IPS DF 19.7 (cell line): ENCODE results near the gene MASP1.

ENCODE experiments used
- DNase-seq: peaks from one replicate; pipeline ENCODE4 v3.0.0-alpha.2; 2013; ENCODE audit warnings: low read depth, low spot score

Gene MASP1

DNA sequence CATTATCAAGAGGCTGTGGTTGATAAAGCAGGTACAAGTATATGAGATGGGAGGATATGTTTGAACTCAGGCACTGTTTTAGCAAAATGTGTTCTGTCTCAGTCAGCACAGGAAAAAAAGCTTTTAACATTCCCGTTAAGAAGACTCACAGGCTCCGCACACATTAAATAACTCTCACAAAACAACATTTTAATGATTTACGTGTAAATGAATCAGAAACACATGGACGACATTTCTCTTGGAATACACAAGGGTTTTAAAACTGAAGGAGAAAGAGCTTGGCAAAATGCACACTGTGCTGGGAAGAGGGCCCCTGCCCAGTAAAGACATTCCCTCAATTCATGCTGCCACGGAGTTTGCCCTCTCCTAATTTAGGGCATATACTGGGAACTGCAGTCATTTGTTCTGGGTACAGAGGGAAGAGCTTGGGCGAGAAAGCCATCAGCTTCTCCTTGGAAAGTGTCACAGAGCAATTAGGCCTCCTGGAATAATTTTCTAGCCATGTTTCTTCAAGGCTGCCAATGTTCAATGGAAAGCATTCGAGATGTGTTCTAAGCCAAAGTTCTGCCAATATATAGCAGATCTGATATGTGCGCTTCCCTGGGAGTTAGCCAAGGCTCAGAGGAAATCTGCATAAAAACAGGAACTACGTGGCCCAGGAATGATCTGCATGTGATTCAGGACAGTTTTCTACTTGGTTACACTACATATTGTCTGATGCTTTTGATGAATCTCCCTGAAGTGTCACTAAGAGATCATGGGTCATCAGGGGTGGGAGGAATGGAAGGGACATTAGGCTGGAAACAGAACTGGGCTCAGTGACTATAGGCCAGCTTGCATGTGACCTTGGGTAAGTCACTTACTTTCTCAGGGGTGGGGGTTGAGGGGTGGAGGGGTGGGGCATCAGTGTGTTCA, 2.2 kb upstream of the MASP1 start:
- no peak for DNase-seq

DNA sequence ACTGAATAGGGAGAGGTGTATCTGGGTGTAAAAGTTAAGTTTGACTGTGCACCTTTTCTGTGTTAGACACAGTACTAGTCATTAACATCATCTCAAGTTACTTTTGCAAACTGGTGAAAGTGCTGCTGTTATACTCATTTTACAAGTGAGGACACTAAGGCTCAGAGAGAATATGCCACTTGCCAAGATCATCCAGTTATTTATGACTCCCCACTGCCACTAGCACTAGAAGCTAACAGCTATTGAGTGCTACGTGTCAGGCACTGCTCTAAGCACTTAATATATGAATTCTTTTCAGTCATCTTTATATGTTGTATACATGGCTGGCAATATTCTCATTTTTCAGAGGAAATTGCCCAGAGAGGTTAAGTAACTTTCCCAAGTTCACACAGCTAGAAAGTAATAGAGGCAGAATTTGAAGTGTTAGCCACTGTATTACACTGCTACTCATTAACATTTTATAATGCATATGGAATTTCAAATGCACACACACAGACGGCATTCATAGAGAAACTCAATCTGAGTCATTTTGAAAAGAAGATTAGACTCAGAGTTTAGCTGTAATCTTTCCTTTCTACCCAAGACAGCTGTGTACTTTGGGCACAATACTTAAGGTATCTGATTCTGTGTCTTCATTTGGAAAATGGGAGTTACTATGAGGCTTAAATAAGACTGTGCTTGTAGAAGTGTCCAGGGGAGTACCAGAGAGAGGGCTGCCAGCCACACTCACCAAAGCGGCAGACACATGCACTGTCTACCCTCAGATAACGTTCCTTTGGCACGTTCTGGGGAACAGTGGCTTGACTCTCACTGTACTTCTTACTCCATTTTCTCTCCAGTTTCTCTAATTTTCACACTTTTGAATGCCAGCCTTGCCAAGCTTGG, 1.3 kb upstream of the MASP1 start:
- DNase-seq, result no peak

DNA sequence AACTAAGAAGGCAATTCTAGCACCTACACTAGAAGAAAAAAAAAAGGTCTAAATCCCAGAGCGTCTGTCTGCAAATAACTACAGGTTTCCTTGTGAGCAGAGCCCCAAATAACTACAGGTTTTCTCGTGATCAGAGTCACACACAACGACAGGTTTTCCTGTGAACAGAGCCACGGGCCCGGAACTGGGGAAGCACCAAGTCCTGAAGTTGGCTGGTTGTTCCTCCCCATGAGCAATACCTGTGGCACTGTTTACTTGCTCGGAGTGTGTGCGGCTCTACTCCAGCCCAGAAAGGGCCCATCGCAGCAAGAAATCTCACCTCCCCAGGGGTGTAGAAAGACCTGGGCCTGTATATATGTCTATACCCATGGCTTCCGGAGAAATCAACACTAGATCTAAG, 644 bp upstream of the MASP1 start:
- DNase-seq, result no peak

DNA sequence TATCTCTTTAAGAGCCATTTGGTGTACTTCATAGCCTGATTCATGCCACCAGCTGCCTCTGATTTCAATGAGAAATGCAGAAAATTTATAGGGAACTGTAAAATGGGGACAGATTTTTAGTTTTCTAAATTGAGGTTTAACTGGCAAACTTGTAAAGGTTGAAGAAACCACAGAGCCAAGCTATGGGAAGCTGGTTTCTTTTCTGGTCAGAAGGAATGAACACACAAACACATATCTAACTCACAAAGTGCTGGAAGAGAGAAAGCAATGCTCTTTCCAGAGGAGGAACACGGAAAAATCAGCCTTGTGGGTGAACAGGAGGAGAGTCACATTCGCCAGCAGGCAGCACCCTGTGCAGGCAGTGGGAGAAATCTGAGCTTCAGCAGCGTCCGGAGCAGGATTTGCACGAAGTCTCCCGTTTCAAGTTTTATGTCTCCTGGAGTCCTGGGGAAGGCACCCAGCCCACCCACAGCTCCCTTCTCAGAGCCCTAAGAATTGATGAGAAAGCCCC, 481 bp downstream of the MASP1 start:
- DNase-seq, result no peak

DNA sequence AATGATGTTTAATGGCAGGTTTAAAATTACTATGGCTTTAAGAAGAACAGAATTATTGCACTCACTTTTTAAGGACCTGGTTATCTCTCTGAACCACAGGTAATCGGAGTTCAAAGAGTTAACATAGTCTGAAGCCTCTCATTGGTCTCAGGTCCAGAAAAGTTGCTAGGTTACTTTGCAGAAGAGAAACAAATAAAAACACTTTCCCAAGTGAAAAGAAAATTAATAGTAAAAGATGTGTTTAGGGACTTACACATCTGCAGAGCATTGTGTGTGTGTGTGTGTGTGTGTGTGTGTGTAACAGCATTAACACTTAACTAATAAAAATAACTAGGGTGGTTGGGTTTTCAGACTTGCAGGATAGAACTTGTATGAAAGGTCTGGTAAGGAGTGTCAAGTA, 1.0 kb downstream of the MASP1 start:
- DNase-seq, result no peak

DNA sequence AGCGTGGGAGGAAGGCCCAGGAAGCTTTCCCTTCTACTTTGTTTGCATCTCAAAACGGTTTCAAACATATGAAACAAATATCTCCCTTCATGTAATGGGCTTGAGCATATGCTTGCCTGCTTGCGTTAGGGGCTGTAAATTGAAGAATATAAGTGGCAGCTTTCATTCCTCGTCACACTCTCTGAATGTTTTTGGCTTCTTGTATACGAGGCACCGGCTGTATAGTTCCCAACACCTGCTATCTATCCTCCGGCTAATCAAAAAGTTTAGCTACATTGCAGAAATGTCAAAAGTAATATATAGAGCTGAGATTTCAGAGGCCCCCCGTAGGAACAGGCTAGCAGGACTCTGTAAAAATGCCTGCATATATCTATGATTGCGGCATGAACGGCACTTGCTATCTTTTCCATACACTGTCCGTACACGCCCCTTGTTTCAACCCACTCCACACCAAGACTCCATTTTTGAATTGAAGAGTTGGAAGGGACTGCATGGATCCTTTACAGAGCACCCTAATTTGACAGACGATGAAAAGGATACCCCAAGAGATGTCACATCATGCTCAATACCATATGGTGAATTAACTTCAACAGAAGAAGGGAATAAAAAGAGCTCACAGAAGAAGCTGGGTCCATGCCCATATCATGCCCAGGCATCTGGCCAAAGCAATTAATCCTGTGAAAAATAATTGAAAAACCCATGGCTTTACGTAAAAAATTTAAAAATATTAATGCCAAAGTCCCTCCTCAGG, 2.5 kb downstream of the MASP1 start:
- DNase-seq, result no peak

DNA sequence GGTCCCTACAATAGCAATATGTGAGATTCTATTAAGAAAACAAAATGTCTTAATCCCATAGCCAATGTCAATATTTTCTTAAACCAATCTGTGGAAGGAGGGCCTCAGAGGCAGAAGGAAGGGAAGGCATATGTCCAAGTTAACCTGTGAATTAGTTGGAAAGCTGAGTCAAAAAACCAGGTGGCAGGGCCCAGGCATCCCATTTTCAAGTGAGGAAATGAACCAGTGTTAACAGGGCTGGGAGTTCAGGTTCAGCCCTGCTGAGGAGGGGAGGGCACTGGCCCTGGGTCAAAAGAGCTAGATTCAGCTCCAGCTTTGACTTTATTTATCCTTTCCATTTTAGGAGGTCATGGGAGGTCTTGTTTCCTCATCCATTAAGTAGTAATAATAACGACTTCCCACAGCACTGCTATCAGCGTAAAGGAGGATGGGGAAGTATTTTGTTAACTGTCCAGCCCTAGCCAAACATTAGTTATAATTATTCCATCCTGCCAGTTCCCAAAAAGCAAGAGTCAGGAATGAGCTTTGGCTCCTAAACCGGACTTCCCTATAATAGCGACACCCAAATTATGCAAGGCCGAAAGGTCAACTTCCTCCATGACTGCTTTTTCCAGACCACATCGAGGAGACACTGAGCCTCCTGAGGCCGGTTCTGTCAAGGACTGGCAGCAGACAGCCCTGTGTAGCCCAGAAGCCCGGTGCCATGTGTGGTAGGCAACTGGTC, 3.2 kb downstream of the MASP1 start:
- no peak for DNase-seq

DNA sequence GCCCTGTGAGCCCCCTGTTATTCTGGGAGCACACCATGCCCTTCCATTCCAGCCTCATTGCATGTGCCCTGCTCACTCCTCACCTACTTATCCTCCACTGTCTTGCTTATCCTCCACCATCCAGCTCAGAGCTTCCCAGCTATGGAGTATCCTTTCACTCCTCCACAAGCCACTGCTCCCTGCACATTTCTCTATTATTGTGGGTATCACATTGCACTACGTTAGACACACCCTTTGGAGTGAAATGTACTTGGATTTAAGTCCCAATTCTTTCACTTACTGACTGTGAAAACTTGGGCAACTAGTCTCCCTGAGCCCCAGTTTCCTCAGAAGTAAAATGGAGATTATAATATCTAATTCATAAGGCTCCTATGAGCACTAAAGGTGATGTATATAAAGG, 4.3 kb downstream of the MASP1 start:
- DNase-seq, result no peak

DNA sequence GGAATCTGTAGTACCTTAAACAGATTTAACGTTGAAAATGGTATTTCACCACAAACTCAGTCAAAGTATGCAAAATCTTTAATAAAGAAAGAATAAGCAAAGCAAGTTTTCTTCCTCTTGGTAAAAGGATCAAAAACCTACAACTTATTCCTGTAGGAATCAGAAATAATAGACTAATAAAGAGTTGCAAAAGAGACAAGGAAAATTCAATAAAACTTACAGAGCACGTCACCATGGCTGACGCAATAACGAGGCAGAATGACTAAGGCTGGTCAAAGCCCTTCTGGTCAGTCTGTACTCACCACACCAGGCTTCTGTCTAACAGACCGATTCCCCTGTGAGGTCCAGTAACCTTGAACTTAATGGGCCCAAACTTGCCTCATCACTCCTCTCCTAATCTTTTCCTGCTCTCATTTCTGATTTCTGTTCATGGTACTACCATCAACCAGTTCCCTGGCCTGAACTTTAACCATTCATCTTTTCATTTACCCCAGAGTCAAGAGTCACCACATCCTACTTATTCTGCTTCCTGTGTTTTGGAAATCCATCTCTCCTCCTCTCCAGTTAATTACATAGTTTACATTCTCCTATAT, 5.0 kb downstream of the MASP1 start:
- DNase-seq, result no peak

DNA sequence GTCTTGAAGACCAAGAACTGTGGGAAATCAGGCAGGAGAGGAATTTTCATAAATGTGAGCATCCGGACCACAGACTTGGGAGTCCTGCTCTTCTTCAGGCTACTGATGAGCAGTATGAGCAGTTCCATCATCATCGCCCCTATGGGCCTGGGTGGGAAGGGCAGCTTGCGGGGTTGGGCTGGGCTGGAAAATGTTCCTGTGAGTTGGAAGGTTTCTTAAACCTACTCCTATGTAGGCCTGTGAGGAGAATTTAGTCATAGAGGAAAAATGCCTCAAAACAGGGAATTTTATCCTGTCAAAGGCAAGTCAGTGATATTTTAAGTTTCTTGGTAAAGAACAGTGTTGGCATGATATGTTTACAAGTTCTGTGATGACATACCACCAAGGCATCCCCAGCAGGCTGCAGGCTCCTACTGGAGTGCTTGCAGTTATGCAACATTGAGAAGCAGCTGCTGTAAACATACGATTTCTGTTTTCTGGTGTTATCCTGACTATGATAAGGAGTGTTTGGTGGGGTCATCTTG, 10.3 kb downstream of the MASP1 start:
- no peak for DNase-seq

DNA sequence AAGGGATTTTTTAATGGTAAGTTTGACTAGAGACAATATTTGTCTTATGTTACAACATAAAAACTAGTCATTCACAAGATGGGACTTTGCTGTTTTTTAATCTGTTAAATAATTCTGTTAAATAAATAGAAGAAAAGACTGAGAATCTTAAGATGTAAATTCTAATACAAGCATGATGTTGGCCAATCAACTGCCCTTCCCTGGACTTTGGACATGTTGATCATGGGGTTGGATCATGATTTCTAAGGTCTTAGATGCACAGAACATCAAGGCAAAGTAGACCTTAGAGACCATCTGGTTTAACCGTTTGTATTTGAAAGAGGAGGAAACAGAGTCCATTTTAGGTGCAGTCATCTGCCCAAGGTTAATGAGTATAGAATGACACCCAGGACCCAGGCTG, 10.9 kb downstream of the MASP1 start:
- DNase-seq, result no peak

DNA sequence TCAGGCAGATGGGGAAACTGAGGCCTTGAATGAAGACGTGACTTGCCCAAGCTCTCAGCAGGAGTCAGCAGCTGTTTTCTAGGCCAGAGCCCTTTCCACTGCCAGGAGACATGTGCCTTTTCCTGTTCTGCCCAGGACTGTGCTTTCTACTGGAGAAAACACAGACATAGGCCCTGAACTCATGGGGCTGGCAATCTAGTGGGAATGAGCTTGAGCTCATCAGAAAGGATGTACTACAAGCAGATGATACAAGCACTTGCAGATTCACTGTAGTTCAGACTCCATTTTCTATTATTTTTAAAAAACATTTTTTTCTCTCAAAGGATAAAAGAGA, 14.4 kb downstream of the MASP1 start:
- DNase-seq, result no peak

DNA sequence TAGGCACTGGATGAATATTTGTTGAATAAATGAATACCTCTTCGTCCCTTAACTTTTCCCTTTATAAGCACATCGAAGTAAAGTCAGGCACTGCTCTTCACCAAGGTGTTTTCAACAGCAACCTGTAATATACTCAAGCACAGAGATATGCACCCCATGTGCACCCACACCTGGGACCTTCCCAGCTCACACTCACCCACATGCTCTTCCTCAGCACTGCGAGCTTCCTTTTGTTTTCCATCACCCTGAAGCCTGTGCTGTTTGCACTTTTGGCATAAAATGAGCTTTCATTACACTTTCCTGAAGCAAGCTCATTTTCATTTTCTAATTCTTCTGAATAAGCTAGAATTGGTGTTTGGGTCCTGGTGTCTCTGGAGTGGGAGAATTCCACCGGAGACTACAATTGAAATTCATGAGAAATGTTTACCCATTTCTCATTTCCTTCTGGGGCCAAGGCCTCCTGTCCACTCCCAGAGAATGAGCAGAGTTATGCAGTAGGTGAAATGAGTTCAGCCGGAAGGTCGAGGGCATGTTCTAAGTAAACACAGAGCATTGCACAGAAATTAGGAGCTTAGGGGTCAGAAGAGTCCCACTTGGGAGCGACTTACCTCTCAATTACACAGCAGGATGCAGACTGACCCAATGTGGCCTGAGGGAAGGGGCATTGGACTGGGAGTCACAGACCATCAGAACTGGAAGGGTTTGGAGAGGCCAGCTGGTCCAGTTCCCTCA, 15.0 kb downstream of the MASP1 start:
- no peak for DNase-seq

DNA sequence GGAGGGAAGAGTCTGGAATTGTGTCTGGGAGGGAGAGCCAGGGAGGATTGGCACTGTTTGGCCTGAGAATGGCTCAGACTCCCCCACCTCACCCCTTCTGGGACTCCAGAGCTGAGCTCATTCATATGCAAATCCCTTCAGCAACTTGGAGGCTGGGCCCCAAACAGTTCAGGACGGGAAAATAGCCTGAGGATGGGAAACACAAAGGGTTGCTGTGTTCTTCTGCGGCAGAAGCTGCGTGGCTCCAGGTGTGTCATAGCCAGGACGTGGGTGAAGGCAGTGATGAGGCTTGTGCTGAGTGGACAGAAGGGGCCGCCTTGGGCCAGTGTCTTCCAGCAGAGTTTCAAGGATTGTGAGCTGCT, 16.6 kb downstream of the MASP1 start:
- peak; percentile 85 for DNase-seq

DNA sequence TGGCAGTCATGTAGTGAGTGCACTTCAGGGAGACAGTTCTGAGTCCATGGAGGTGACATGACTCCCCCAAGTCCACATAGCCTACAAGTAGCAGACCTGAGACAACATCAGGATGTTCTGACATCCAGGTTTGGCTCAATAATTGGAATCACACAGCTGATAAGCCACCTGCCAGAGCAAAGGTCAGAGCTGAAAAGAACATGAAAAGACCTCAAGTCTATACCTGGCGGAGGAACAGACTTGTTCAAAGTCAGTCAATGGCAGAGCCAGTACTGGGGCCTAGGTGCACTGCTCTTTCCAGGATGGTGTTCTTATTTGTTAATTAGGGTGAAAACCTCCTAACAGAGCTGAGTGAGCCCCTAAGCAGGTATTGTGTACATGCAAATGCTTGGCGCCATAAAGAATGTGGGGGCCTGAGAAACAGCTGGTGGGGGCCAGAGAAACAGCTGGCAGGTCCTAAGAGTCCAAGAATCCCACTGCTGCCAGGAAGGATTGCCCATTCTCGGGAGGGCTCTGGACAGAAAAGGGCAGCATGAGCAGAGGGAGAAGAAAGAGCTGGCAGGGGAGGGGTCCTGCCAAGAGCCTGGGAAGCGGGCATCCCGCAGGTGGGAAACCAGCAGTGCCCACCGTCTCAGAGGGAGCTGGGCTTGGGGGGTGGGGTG, 17.1 kb downstream of the MASP1 start:
- DNase-seq, result no peak

DNA sequence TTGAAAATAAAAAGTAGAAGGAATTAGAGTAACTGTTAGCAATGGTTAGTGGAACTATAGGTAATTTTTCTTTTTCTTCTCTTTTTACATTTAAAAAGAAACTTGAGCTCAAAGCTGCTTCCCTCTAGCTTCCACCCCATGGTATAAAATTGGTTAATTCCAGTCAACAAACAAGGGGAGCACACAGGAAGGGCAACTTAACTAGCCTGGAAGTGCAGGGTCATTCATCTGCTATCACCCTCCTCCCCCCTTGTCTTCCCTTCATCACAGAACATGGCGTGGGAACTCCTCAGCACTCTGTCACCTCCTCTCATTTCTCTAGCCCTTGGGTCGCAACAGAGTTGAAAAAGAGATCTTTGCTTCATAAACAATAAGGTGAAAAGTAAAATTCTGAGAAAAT, 20.0 kb downstream of the MASP1 start:
- no peak for DNase-seq

DNA sequence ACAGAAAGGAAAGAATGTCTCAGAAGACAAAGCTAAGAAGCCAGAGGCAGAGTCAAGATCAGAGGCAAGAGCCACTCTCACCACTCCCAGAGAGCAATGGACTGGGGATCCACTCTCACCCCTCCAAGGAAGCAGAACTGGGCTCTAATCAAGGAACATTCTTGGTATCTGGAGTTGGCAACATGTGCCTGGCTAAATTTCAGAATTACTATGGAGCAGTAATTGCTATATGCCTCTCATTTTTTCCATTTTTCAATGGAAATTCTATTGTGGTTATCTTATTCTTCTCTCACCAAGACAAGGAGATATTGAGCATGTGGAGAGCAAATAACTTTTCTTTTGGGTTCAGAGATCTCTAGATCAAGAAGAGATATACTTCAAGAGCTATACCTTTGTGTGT, 22.1 kb downstream of the MASP1 start:
- no peak for DNase-seq

DNA sequence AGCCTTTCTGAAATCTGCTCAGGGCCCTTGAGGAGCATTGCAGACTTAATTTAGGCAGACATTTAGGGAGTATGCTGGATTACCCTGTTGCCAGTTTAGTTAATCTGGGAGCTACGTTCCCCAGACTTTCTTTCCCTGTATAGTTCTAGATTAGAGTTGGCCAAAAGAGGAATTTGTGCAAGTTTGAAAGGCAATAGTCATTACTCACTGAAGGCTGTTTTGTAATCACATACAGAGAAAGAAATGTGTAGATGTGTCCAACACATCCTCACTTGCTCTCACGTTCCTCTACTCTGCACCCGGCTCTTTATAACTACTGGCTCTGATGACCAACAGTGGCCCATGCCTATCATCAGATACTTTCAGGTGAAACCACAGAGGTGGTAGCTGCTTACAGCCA, 24.2 kb downstream of the MASP1 start:
- no peak for DNase-seq

DNA sequence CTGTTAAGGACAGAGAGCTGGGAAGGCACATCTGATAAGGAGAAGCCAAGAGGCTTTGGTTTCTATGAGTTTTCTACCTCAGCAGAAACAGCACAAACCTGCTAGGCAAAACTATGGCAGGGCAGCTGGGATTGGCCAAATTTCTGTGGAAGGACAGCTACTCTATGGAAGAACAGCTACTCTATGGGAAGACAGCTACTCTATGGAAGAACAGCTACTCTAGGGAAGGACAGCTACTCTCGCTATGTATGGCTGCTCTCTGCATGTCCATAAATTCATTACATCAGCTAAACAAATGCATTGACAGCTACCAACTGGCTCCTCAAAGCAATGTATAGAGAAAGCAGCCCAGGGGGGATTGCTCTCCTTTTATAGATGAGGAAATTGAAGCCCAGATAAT, 24.8 kb downstream of the MASP1 start:
- DNase-seq, result no peak
